Urothelium cell line (cell line): Measurements from ENCODE around the gene HACD1.

Experiments used
- DNase-seq: peaks from one replicate; pipeline ENCODE4 v3.0.0; 2011; ENCODE audit warnings: low spot score, mixed read lengths
- FAIRE-seq: peaks from 2 replicates; lab custom pipeline; 2011; peaks lifted over from hg19 to GRCh38; lab: Jason Lieb, UNC

Gene HACD1

DNA sequence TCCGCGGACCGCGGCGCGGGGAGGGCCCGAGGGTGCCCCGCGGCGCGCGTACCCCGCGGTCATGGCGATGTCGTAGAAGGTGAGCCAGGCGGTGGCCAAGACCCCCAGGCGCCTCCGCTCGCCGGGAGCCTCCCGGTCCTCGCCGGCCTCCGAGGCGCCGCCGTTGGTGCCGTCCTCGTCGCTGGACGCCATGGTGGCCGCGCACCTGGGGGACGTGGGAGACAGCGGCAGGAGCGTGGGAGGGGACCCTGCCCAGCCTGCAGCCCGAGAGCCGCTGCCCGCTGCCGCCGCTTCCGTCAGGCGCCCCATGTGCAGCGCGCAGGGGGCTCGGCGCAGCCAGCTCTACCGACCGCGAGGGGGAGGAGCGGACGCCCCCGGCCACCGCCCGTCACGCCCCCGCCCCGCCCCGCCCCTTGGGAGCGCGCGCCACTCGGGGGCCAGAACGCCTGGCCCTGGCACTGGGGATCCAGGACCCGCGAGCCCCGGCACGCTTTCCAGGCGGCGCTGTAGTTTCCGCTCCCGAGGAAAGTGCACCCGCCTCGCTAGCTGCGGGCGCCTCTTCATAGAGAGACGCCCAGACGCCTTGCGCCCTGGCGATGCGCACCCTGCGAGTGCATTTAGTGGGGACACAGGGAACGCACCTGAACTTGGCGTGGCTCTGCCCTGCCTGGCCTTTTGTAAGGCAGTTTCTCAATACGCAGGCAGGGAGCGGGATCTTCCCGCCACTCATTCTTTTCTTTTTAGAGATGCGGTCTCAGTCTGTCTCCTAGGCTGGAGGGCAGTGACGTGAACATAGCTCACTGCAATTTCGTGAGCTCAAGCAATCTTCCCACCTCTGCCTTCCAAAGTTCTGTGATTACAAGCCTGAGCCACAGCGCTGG is at the start of gene HACD1:
HACD1 (minus strand) TSS at position 344 of the 881 bp plus-strand sequence; CDS start at position 309, 35 bp downstream.
- peak; percentile 94 for DNase-seq
- FAIRE-seq: peak; percentile 30

DNA sequence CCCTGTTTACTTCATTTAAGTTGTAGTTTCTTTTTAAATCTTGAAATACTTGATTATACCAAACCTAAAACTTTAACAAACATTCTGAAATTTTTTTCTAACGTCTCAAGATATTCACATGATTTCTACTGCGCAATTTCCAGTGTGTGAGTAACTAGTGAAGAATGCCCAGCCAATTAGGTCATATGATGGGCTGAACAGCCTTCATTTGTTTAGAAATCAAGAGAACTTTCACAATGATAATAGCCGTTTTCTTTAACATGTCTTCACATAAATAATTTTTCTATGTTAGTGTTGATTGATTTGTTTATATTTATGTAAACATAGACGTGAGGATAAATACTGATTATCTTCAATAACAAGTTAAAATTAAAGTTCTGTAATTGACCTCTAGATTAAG is 48.6 kb upstream of the HACD1 start:
- DNase-seq: peak; percentile 53
- no peak for FAIRE-seq

- no peak for DNase-seq
These were observed 46.3 kb upstream of the HACD1 start for GRCh38 chr10:17663450-17663849.

GRCh38 chr10:17662193-17663138 is 45.3 kb upstream of the HACD1 start:
- DNase-seq (no peak), FAIRE-seq (no peak)

More at GRCh38 chr10:17663450-17663849, 46.3 kb upstream of the HACD1 start:
- no peak for FAIRE-seq

DNA sequence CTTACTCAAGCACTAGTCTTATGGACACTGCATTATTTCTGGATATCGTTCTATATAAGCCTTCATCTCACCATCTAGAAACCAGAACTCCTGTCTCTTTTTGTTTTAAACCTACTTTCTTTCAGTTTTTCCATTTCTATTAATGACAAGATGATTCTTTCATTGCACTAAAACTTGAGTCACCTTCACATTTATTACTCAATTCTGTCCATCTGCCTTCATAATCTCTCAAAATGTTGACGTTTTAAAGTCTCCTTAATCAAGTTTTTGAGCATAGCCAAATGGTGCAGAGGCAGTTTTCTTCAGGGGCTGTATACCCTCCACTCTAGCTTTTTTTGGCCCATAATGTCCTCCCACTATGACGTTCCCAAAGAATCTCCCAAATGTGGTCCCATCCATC is 44.3 kb upstream of the HACD1 start:
- DNase-seq (no peak), FAIRE-seq (no peak)

DNA sequence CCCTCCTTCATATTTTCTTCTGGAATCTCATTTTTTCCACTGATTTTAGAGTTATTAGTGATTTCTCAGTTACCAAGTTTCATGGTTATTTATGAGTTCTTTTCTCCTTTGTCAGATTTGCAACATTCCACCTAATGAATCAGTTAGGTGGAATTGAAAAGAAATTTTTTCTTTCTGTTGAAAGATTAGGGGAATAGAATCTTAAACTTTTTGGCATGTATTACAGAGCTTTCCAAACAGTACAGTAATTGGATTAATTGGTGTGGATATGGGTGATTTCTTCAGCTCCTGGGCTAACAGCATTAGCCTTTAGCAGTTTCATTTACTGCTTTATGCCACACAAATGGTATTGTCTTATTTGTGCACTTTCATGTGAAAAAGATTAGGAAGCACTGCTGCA is 43.7 kb upstream of the HACD1 start:
- FAIRE-seq: no peak

GRCh38 chr10:17659365-17659764 is 42.2 kb upstream of the HACD1 start:
- no peak for DNase-seq
- no peak for FAIRE-seq

More for the DNA sequence above, 43.7 kb upstream of the HACD1 start:
- no peak for DNase-seq

DNA sequence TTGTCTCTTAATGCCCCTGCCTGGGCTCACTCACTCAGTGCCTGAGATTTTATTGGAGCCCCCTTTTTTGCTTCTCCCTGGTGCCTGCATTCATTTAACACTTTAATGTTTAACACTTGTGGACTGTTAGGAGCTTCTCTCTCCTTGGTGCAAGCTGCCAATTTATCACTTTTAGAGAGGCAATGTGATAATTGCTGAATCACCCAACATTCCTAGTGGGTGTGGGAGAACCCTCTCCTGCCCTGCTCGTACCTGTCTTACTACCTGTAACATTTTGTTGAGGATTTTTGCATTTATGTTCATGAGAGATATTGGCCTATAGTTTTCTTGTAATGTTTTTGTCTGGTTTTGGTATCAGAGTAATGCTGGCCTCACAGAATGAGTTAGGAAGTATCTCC is 39.9 kb upstream of the HACD1 start:
- DNase-seq: no peak
- FAIRE-seq: no peak

GRCh38 chr10:17655567-17656146 is 38.5 kb upstream of the HACD1 start:
- FAIRE-seq: no peak
- no peak for DNase-seq

DNA sequence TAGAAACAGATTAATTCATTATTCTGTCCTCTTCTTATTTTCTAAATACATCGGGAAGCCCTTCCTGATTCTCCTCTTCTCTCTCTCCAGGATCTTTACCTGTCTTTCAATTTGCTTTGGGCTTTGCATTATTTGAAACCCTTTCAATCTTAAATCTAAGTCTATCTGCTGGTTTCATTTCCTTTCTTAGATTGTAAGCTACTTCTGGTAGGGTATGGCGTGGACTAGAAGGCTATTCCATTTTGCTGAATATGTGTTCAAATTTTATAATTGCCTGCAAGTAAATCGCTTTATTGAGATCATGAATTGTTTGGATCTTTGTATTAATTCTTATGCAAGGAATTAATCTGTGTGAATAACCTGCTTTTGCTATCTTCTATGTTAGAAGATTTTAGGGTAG is 37.8 kb upstream of the HACD1 start:
- DNase-seq: no peak
- no peak for FAIRE-seq

DNA sequence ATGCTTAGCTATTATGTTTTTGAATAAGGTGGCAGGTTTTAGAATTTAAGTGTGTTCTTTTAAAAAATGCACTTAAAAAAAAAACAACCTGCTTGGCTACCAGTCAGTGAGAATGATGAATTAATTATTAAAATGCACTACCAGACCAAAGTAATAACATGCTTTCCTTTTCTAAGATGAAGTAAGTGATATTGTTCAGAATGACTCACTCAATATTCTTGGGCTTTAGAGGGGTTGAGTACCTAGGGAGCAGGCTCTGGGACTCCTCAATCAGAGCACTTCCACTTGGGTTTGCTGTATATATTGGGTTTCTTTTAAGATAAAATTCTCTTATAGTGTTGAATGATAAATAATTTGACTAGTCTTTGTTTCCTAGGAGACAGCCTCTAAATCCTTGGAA is 35.4 kb upstream of the HACD1 start:
- DNase-seq (no peak), FAIRE-seq (no peak)

DNA sequence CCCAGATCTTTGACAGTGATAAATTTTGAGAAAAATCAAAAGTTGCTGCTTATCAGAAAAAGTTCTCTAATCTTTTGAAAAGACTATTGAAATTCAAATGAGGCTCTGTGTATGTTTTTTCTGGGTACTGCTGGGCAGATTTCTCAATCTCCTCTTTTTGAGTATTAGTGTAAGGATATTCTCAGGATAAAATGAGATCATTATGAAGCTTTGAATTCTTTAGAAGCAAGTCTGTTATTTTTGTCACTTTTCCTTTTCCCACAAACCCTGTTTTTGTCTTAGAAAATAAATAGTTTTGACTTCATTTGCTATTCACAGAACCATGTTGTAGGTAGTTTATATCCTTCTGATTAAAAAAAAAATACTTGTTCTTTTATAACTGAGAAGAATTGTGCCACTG is 34.7 kb upstream of the HACD1 start:
- FAIRE-seq: no peak
- DNase-seq: no peak

- DNase-seq: no peak
These were observed 33.2 kb upstream of the HACD1 start for GRCh38 chr10:17650416-17650815.

GRCh38 chr10:17649836-17650235 is 32.7 kb upstream of the HACD1 start:
- FAIRE-seq: no peak
- no peak for DNase-seq

More at GRCh38 chr10:17650416-17650815, 33.2 kb upstream of the HACD1 start:
- no peak for FAIRE-seq

DNA sequence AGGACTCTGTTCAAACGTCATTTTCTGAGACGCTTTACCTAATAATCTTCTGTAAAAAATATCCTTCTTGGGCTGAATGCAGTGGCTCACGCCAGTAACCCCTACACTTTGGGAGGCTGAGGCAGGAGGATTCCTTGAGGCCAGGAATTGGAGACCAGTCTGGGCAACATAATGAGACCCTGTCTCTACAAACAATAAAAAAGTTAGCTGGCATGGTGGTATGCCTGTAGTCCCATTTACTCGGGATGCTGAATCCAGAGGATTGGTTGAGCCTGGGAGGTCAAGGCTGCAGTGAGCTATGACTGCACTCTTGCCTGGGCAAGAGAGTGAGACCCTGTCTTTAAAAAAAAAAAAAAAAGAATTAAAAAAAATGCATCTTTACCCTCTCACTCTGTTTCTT is 31.9 kb upstream of the HACD1 start:
- FAIRE-seq (no peak), DNase-seq (no peak)

GRCh38 chr10:17648243-17649035 is 31.3 kb upstream of the HACD1 start:
- FAIRE-seq (no peak), DNase-seq (no peak)

DNA sequence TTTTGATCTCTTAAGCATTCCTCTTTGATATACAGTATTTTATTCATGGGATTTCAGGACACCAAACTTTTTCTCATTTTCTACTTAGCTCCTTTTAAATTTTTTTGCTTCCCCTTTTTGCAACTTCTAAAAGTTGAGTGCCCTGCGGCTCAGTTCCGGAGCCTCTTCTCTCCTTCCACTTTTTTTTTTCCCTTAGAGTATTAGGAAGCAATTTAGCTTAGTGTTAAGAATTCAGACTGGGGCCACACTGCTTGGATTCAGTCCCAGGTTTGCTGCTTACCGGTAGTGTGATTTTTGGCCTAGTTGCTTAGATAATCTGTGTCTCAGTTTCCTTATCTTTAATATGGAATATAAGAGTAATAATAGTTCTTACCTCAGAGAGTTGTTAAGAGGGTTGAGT is 30.2 kb upstream of the HACD1 start:
- FAIRE-seq: no peak
- DNase-seq: no peak

DNA sequence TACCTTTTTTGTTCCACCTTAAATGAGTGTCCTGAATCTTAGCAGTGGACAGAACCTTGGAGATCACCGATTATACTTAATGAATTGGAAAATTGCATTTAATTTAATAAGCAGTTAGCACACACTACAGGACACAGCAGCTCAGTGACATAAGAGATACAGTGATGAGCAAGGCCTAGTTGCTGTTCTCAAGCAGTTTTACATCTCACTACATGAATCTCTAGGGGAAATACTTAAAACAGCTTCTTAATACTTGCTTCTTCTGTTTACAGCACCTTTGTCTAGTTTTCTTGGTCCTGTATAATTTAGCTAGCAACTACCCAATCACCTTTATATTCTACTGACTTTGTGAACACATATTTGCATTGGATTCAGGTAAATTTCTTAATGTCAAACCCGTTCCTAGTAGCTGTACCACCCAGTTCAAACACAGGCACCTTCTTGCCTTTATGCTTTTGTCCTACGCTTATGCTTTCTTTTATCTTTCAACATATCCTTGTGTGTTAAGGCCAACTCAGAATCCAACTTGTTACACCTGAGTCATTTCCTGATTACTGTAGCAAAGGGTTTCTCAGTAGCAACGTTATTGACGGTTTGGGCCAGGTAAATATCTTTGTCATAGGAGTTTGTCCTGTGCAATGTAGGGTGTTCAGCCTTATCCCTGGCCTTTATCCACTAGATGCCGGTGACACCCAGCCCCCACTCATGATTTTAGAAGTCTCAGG is 28.6 kb upstream of the HACD1 start:
- DNase-seq: no peak
- FAIRE-seq: no peak

DNA sequence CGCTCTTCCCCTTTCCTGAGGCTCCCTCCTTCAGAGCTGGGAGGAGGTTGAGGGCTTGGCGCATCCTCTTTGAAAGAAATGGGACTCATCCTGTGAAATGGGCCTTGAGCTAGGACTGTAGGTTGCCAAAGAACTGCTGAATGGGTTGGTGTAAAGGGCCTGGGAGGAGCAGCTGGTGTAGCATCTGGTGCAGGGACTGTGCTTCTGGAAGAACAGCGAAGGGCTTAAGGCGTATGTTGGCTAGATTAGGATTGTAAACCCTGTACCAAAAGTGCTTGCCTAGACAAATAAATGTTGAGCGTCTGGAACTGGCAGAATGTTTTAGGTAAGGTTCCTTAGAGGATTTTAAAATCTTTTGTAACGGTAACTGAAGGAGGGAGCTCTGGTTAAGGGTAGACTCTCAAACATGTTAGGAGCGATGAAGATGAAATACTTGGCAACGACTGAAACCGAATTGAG is 27.3 kb upstream of the HACD1 start:
- DNase-seq (peak; percentile 16), FAIRE-seq (no peak)
